Endodermal cell (in vitro differentiated cells): ENCODE data around the gene TMEM87B. TPM values are rescaled to one million over a fixed set of nuclear protein-coding genes. Genes with fewer than 3 reads are reported as not detected.

Experiments
- DNase-seq: peaks from one replicate; pipeline ENCODE4 v3.0.0-alpha.2; 2017
- H3K27ac ChIP-seq: 2 replicates; pipeline ENCODE4 v1.5.1; 2013; ENCODE audit warnings: mild to moderate bottlenecking, low read depth, low read length, moderate library complexity
- H3K27me3 ChIP-seq: 2 replicates; pipeline ENCODE4 v1.6.1; 2013; ENCODE audit warnings: mild to moderate bottlenecking, low read length, moderate library complexity; ENCODE audit not compliant: insufficient read depth, control insufficient read depth, poor library complexity, severe bottlenecking
- H3K36me3 ChIP-seq: 2 replicates; pipeline ENCODE4 v1.7.0; 2013; ENCODE audit warnings: mild to moderate bottlenecking, low read length, moderate library complexity; ENCODE audit not compliant: control insufficient read depth, insufficient read depth
- H3K4me1 ChIP-seq: one replicate; pipeline ENCODE4 v1.7.0; 2013; ENCODE audit warnings: low read length; ENCODE audit not compliant: control insufficient read depth, insufficient read depth
- H3K4me3 ChIP-seq: 2 replicates; pipeline ENCODE4 v1.5.1; 2013; ENCODE audit warnings: mild to moderate bottlenecking, low read length, moderate library complexity
- H3K9ac ChIP-seq: 2 replicates; pipeline ENCODE4 v1.6.1; 2013; ENCODE audit warnings: mild to moderate bottlenecking, low read length, moderate library complexity; ENCODE audit not compliant: poor library complexity, severe bottlenecking; ENCODE audit errors: extremely low read depth
- H3K9me3 ChIP-seq: 2 replicates; pipeline ENCODE4 v1.6.1; 2013; ENCODE audit warnings: mild to moderate bottlenecking, low read length, moderate library complexity; ENCODE audit not compliant: control insufficient read depth
- H3K27ac Mint-ChIP-seq: 2 replicates; pipeline ENCODE4 v1.8.0; 2020; ENCODE audit warnings: mixed read lengths
- H3K27me3 Mint-ChIP-seq: 2 replicates; pipeline ENCODE4 v1.8.0; 2021; ENCODE audit warnings: mild to moderate bottlenecking, mixed read lengths; ENCODE audit not compliant: insufficient read depth
- H3K36me3 Mint-ChIP-seq: 2 replicates; pipeline ENCODE4 v1.8.0; 2020; ENCODE audit warnings: low read depth, mixed read lengths
- H3K4me1 Mint-ChIP-seq: 2 replicates; pipeline ENCODE4 v1.8.0; 2020; ENCODE audit warnings: mixed read lengths
- H3K4me3 Mint-ChIP-seq: 2 replicates; pipeline ENCODE4 v1.8.0; 2020; ENCODE audit warnings: mild to moderate bottlenecking, moderate library complexity, mixed read lengths
- H3K9me3 Mint-ChIP-seq: 2 replicates; pipeline ENCODE4 v1.8.0; 2020; ENCODE audit warnings: mild to moderate bottlenecking, mixed read lengths
- CTCF ChIP-seq: fragments of 200-600 bp; sonication (generic); conservative IDR thresholded peaks from 2 replicates; pipeline ENCODE4 v1.5.0; 2021; ENCODE audit warnings: antibody characterized with exemption, mild to moderate bottlenecking
- WGBS, 2 experiments: methylation state at CpG; one replicate each; pipeline versions ENCODE4 v1.1.5 to v1.1.7; 2013; ENCODE audit warnings: missing lambda C conversion rate in 2 of 2, mixed read lengths in 1 of 2; ENCODE audit not compliant: insufficient coverage in 1 of 2, insufficient read length in 1 of 2; 5-methylcytosine and 5-hydroxymethylcytosine counted together
- total RNA-seq, 2 donors: library from RNA; stranded (reverse); fragmentation: NEBNext Ultra II Directional in 1 of 2; extraction: Animal tissue kit (Norgen Biotek cat#: 25700) in 1 of 2; gene quantifications; 2 replicates in 1 of 2; 3 replicates in 1 of 2; pipeline ENCODE4 v1.2.1, GENCODE V29; 2021

TMEM87B gene
- total RNA-seq, 2 donors from 2014 or later = 20.2 to 22.3 TPM

- no peaks in the 10 kb centered on the region for H3K27me3 Mint-ChIP-seq
- no peak overlapping the region for H3K9ac ChIP-seq
- H3K27me3 ChIP-seq = no peaks in the 10 kb centered on the region
- WGBS, 2 experiments = 74 to 87% methylated on average over 3 to 5 of the region's 5 CpGs
- DNase-seq = no peak
- no peak overlapping the region for H3K4me3 Mint-ChIP-seq
- no peaks in the 10 kb centered on the region for H3K9me3 ChIP-seq
- H3K36me3 ChIP-seq = peaks cover 91% of the 10 kb centered on the region
- TF ChIP-seq CTCF = no peak
- H3K4me3 ChIP-seq = no peak overlapping the region
- H3K36me3 Mint-ChIP-seq = peaks cover 77% of the 10 kb centered on the region
- H3K27ac ChIP-seq = no peak overlapping the region
- H3K27ac Mint-ChIP-seq = no peak overlapping the region
- H3K4me1 ChIP-seq = no peaks in the 10 kb centered on the region
- peaks cover 7% of the 10 kb centered on the region for H3K9me3 Mint-ChIP-seq
- H3K4me1 Mint-ChIP-seq = no peaks in the 10 kb centered on the region
Observed at GRCh38 chr2:112012556-112012955, 42.5 kb upstream of the TMEM87B start.

- no peaks in the 10 kb centered on the region for H3K9me3 ChIP-seq
- Mint-ChIP-seq H3K27ac (peak overlapping the region; percentile 33), H3K27me3 (no peaks in the 10 kb centered on the region)
Observed at GRCh38 chr2:112018846-112019245, 36.2 kb upstream of the TMEM87B start.

GRCh38 chr2:112019569-112019982, 35.5 kb upstream of the TMEM87B start:
- peaks cover 7% of the 10 kb centered on the region for H3K9me3 Mint-ChIP-seq
- Histone ChIP-seq H3K36me3 (peaks cover 92% of the 10 kb centered on the region), H3K27ac (no peak overlapping the region), H3K9me3 (no peaks in the 10 kb centered on the region), H3K4me1 (peaks cover 9% of the 10 kb centered on the region), H3K4me3 (no peak overlapping the region), H3K27me3 (no peaks in the 10 kb centered on the region), H3K9ac (no peak overlapping the region)
- H3K4me1 Mint-ChIP-seq = peaks cover 24% of the 10 kb centered on the region
- peak; percentile 60 for DNase-seq
- peak overlapping the region; percentile 78 for H3K27ac Mint-ChIP-seq
- no peak overlapping the region for H3K4me3 Mint-ChIP-seq
- TF ChIP-seq CTCF = no peak
- peaks cover 74% of the 10 kb centered on the region for H3K36me3 Mint-ChIP-seq
- WGBS, 2 experiments = 72 to 90% methylated on average over 3 to 4 of the region's 4 CpGs
- no peaks in the 10 kb centered on the region for H3K27me3 Mint-ChIP-seq

More at GRCh38 chr2:112018846-112019245, 36.2 kb upstream of the TMEM87B start:
- peaks cover 90% of the 10 kb centered on the region for H3K36me3 ChIP-seq
- peaks cover 9% of the 10 kb centered on the region for H3K4me1 ChIP-seq
- H3K27me3 ChIP-seq = no peaks in the 10 kb centered on the region
- WGBS, 2 experiments = 95% methylated on average over 8 of the region's 8 CpGs; no CpG with 5 or more reads in 1 of the 2 experiments
- no peak overlapping the region for H3K27ac ChIP-seq
- no peak for TF ChIP-seq CTCF
- H3K9me3 Mint-ChIP-seq = peaks cover 7% of the 10 kb centered on the region
- H3K4me3 ChIP-seq = no peak overlapping the region
- H3K9ac ChIP-seq = no peak overlapping the region
- peaks cover 71% of the 10 kb centered on the region for H3K36me3 Mint-ChIP-seq
- no peak for DNase-seq
- H3K4me1 Mint-ChIP-seq = peaks cover 24% of the 10 kb centered on the region
- no peak overlapping the region for H3K4me3 Mint-ChIP-seq
